Parathyroid adenoma (tissue), 2 donors: Measurements from ENCODE around the gene SELENOH.

Source experiments
- H2AFZ ChIP-seq: fragments of 300-600 bp; sonication (generic); one replicate; pipeline ENCODE4 v1.7.0; 2017; ENCODE audit warnings: antibody characterized with exemption, mild to moderate bottlenecking
- H3K27ac ChIP-seq: fragments of 300-600 bp; sonication (generic); one replicate; pipeline ENCODE4 v1.7.0; 2017
- H3K27me3 ChIP-seq: fragments of 300-600 bp; sonication (generic); one replicate; pipeline ENCODE4 v1.7.0; 2017; ENCODE audit warnings: low read length; ENCODE audit not compliant: control insufficient read depth, insufficient read depth
- H3K36me3 ChIP-seq: fragments of 300-600 bp; sonication (generic); one replicate; pipeline ENCODE4 v1.7.0; 2017; ENCODE audit warnings: low read length; ENCODE audit not compliant: control insufficient read depth, insufficient read depth
- H3K4me1 ChIP-seq: fragments of 300-600 bp; sonication (generic); one replicate; pipeline ENCODE4 v1.7.0; 2017; ENCODE audit warnings: control low read depth
- H3K4me2 ChIP-seq: fragments of 300-600 bp; sonication (generic); one replicate; pipeline ENCODE4 v1.7.0; 2017; ENCODE audit warnings: low read length
- H3K4me3 ChIP-seq: fragments of 300-600 bp; sonication (generic); one replicate; pipeline ENCODE4 v1.7.0; 2017; ENCODE audit warnings: low read depth, low read length
- H3K79me2 ChIP-seq: fragments of 300-600 bp; sonication (generic); one replicate; pipeline ENCODE4 v1.7.0; 2017; ENCODE audit warnings: control low read depth
- H3K9ac ChIP-seq: fragments of 300-600 bp; sonication (generic); one replicate; pipeline ENCODE4 v1.7.0; 2017; ENCODE audit warnings: mild to moderate bottlenecking
- H3K9me3 ChIP-seq: fragments of 300-600 bp; sonication (generic); one replicate; pipeline ENCODE4 v1.7.0; 2017; ENCODE audit warnings: low read length; ENCODE audit not compliant: control insufficient read depth
- CTCF ChIP-seq: fragments of 300-600 bp; sonication (generic); IDR thresholded peaks from one replicate; pipeline ENCODE4 v1.7.0; 2017; ENCODE audit warnings: antibody characterized with exemption, mild to moderate bottlenecking
- donor health status: primary hyperparathyroidism.

SELENOH gene

GRCh38 chr11:57791321-57792059 is 50.2 kb downstream of the SELENOH start:
- Histone ChIP-seq H2AFZ (no peak overlapping the region), H3K9ac (no peak overlapping the region), H3K4me2 (no peak overlapping the region), H3K9me3 (no peaks in the 10 kb centered on the region), H3K27ac (peak overlapping the region; percentile 51), H3K4me1 (peaks cover 6% of the 10 kb centered on the region), H3K4me3 (no peak overlapping the region), H3K79me2 (peaks cover 37% of the 10 kb centered on the region), H3K36me3 (no peaks in the 10 kb centered on the region), H3K27me3 (no peaks in the 10 kb centered on the region)
- no peak for TF ChIP-seq CTCF

- Histone ChIP-seq H3K9me3 (no peaks in the 10 kb centered on the region), H3K9ac (no peak overlapping the region), H3K4me3 (no peak overlapping the region), H3K27ac (peak overlapping the region; percentile 51), H3K36me3 (no peaks in the 10 kb centered on the region), H3K4me2 (no peak overlapping the region), H3K79me2 (peaks cover 40% of the 10 kb centered on the region), H3K27me3 (no peaks in the 10 kb centered on the region), H2AFZ (no peak overlapping the region), H3K4me1 (peaks cover 6% of the 10 kb centered on the region)
- TF ChIP-seq CTCF, result no peak
Measured at GRCh38 chr11:57792060-57792541, 50.8 kb downstream of the SELENOH start.

- TF ChIP-seq CTCF, result no peak
- Histone ChIP-seq H3K27me3 (no peaks in the 10 kb centered on the region), H3K27ac (peak overlapping the region; percentile 51), H3K4me1 (peaks cover 4% of the 10 kb centered on the region), H3K9ac (no peak overlapping the region), H3K4me2 (no peak overlapping the region), H3K9me3 (no peaks in the 10 kb centered on the region), H3K4me3 (no peak overlapping the region), H3K79me2 (peaks cover 33% of the 10 kb centered on the region), H3K36me3 (no peaks in the 10 kb centered on the region), H2AFZ (no peak overlapping the region)
Measured at GRCh38 chr11:57792870-57793269, 51.6 kb downstream of the SELENOH start.
